ENCODE data around the gene B3GALT4.

The B3GALT4 gene

DNA sequence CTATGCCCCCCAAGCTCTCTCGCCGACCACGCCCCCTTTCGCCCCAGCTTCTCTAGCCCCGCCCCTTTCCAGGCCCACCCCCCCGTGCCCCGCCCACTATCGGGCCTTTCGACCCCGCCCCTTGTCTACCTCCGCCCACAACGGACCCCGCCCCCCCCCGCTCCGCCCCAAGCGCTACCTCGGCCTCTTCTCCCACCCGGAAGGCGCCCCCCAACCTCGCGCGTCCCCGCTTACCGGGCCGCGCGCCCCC is 40.4 kb downstream of the B3GALT4 start:
- peak overlapping the region; percentile 75 for H3K4me3 ChIP-seq (ENCODE audit: low read length)
- DNase-seq (ENCODE audit: low read depth): no peak
- no peak for TF ChIP-seq CTCF (conservative IDR thresholded peaks at IDR 0.05; ENCODE audit: low read depth, low read length)

GRCh38 chr6:33317669-33318425 is 40.9 kb downstream of the B3GALT4 start, which contains the start of gene ZBTB22:
Gene ZBTB22 (minus strand): TSS chr6:33317744. CDS start chr6:33316916, 828 bp downstream.
- no peak for TF ChIP-seq CTCF (conservative IDR thresholded peaks at IDR 0.05; ENCODE audit: low read depth, low read length)
- peak; percentile 99 for DNase-seq (ENCODE audit: low read depth)
- peak within 1 kb of the TSS; percentile 75 for H3K4me3 ChIP-seq (ENCODE audit: low read length)

GRCh38 chr6:33318426-33319073 is 41.6 kb downstream of the B3GALT4 start:
- no peak for TF ChIP-seq CTCF (conservative IDR thresholded peaks at IDR 0.05; ENCODE audit: low read depth, low read length)
- peak overlapping the region; percentile 75 for H3K4me3 ChIP-seq (ENCODE audit: low read length)
- DNase-seq (ENCODE audit: low read depth): no peak

GRCh38 chr6:33319939-33320314 is 43.0 kb downstream of the B3GALT4 start:
- no peak for DNase-seq (ENCODE audit: low read depth)
- no peak for TF ChIP-seq CTCF (conservative IDR thresholded peaks at IDR 0.05; ENCODE audit: low read depth, low read length)
- H3K4me3 ChIP-seq (ENCODE audit: low read length): no peak overlapping the region

- H3K4me3 ChIP-seq (ENCODE audit: low read length): no peak overlapping the region
- DNase-seq (ENCODE audit: low read depth): no peak
Observed at GRCh38 chr6:33320315-33321181, 43.6 kb downstream of the B3GALT4 start.

DNA sequence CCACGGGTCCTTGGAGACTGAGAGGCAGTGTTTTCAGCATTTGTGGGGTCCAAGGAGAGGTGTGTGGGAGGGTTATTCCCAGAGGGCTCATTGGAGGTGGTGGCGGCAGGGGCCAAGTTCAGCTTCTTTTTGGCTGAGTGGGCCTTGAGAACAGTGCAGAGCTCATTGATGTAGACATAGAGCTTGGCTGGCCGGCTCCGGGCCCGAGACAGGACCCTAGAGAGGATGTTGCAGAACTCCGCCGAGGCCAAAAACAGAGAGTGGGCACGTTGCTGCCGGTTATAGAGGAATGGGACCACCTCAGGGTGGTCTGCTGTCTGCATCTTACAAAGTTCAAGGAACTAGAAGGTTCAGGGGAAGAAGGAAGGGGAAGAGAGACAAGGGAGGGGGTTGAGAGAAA is 44.3 kb downstream of the B3GALT4 start:
- DNase-seq (ENCODE audit: low read depth): no peak
- peak overlapping the region; percentile 87 for H3K4me3 ChIP-seq (ENCODE audit: low read length)
- TF ChIP-seq CTCF (conservative IDR thresholded peaks at IDR 0.05; ENCODE audit: low read depth, low read length): no peak

More at GRCh38 chr6:33320315-33321181, 43.6 kb downstream of the B3GALT4 start:
- TF ChIP-seq CTCF (conservative IDR thresholded peaks at IDR 0.05; ENCODE audit: low read depth, low read length): no peak
